K562 (cell line): ENCODE results near the gene CCDC92. TPM values are rescaled to one million over a fixed set of nuclear protein-coding genes. Genes with fewer than 3 reads are reported as not detected.

Experiments
- ATAC-seq: fragments of 200-7000 bp; cut with Tn5 transposase; 3 replicates; pipeline ENCODE4 v1.9.1; 2020; ENCODE audit warnings: moderate library complexity
- BruUV-seq: library from RNA; stranded (reverse); fragments of 400-500 nt; replicated peaks from 2 replicates; lab custom pipeline; 2021; lab: Mats Ljungman, UMichigan
- CTCF ChIA-PET: fragments of 300-600 bp; formaldehyde crosslinking; extraction: SDS; loops from one replicate; lab custom pipeline; 2021; ENCODE audit warnings: low intra/inter-chr PET ratio; lab: Yijun Ruan, JAX
- POLR2A ChIA-PET: fragments of 300-600, 350-650 bp; sonication (Branson Sonifier 250); formaldehyde crosslinking; extraction: SDS; loops from one replicate; lab custom pipeline; 2021; ENCODE audit warnings: antibody characterized with exemption, inconsistent platforms; lab: Yijun Ruan, JAX
- DNase-seq, 4 experiments: peaks; one replicate each; pipeline versions ENCODE4 v3.0.0 to v3.0.0-alpha.2; 2011 to 2018; ENCODE audit warnings: low spot score in 3 of 4, mixed read lengths in 3 of 4; ENCODE audit errors: extremely low read depth in 1 of 4
- FAIRE-seq: peaks from 2 replicates; lab custom pipeline; 2011; peaks lifted over from hg19 to GRCh38; lab: Jason Lieb, UNC
- H2AFZ ChIP-seq: 2 replicates; pipeline ENCODE4 v1.6.0; 2011; ENCODE audit warnings: low read depth, low read length, control low read depth, inconsistent platforms
- H3K27ac ChIP-seq: fragments of 200-600 bp; 3 replicates; pipeline ENCODE4 v1.8.0; 2011; ENCODE audit warnings: low read depth, mild to moderate bottlenecking, control low read depth, inconsistent platforms, low read length, moderate library complexity, mixed read lengths; ENCODE audit errors: extremely low read depth
- H3K27me3 ChIP-seq, 2 experiments: fragments of 300-600 bp in 1 of 2; 2 replicates in 1 of 2; 3 replicates in 1 of 2; pipeline versions ENCODE4 v1.6.0 to v1.8.0; 2011; ENCODE audit warnings: inconsistent platforms in 2 of 2, low read length in 2 of 2, mild to moderate bottlenecking in 1 of 2, mixed read lengths in 1 of 2, moderate library complexity in 1 of 2; ENCODE audit not compliant: control insufficient read depth in 2 of 2, insufficient read depth in 2 of 2
- H3K36me3 ChIP-seq: fragments of 300-600 bp; 3 replicates; pipeline ENCODE4 v1.8.0; 2011; ENCODE audit warnings: mild to moderate bottlenecking, low read length, inconsistent platforms; ENCODE audit not compliant: control insufficient read depth, insufficient read depth
- H3K4me1 ChIP-seq, 2 experiments: fragments of 200-600 bp in 1 of 2; replicated peaks in 1 of 2; 2 replicates in 1 of 2; 3 replicates in 1 of 2; pipeline versions ENCODE4 v1.5.1 to v1.8.0; 2011; ENCODE audit warnings: inconsistent platforms in 2 of 2, low read length in 2 of 2, mild to moderate bottlenecking in 1 of 2, mixed read lengths in 1 of 2, moderate library complexity in 1 of 2; ENCODE audit not compliant: control insufficient read depth in 2 of 2, insufficient read depth in 2 of 2
- H3K4me2 ChIP-seq: 2 replicates; pipeline ENCODE4 v1.6.1; 2011; ENCODE audit warnings: low read length, control low read depth, inconsistent platforms, mixed read lengths; ENCODE audit not compliant: insufficient read depth
- H3K4me3 ChIP-seq: fragments of 200-600 bp; sonication (generic), shearing (Covaris generic); 2 replicates; pipeline ENCODE4 v1.5.1; 2016; ENCODE audit warnings: control low read depth, inconsistent platforms
- H3K79me2 ChIP-seq: fragments of 200-600 bp; 3 replicates; pipeline ENCODE4 v1.8.0; 2011; ENCODE audit warnings: low read length, inconsistent platforms; ENCODE audit not compliant: control insufficient read depth, insufficient read depth
- H3K9ac ChIP-seq, 2 experiments: 2 replicates each; pipeline versions ENCODE4 v1.6.0 to v1.6.1; 2011; ENCODE audit warnings: low read depth in 2 of 2, low read length in 2 of 2, control low read depth in 1 of 2, inconsistent platforms in 1 of 2, mild to moderate bottlenecking in 1 of 2, mixed read lengths in 1 of 2; ENCODE audit not compliant: insufficient read depth in 1 of 2
- H3K9me1 ChIP-seq: one replicate; pipeline ENCODE4 v1.6.0; 2011; ENCODE audit warnings: inconsistent platforms, mild to moderate bottlenecking, low read length, moderate library complexity; ENCODE audit not compliant: control insufficient read depth, insufficient read depth
- H3K9me3 ChIP-seq: replicated peaks from 2 replicates; pipeline ENCODE4 v1.5.1; 2011; ENCODE audit warnings: low read depth, low read length, inconsistent platforms; ENCODE audit not compliant: control insufficient read depth, insufficient read depth
- H4K20me1 ChIP-seq: replicated peaks from 2 replicates; pipeline ENCODE4 v1.6.1; 2011; ENCODE audit warnings: low read length, inconsistent platforms, mixed read lengths; ENCODE audit not compliant: control insufficient read depth, insufficient read depth
- HDAC8 ChIP-seq: fragments of 450-650 bp; IDR thresholded peaks from 2 replicates; pipeline ENCODE4 v1.6.1; 2016; ENCODE audit warnings: mild to moderate bottlenecking, missing genetic modification characterization, moderate library complexity, missing compliant biosample characterization
- PHB2 ChIP-seq: fragments of 450-650 bp; IDR thresholded peaks from 2 replicates; pipeline ENCODE4 v1.6.1; 2017; ENCODE audit warnings: low read depth
- WGBS: fragments of 100-300 bp; shearing (Covaris generic); methylation state at CpG from one replicate; pipeline ENCODE4 v1.1.6; 2016; ENCODE audit warnings: low coverage, mixed read lengths; ENCODE audit not compliant: insufficient coverage; ENCODE audit errors: missing lambda C conversion rate; 5-methylcytosine and 5-hydroxymethylcytosine counted together
- in situ Hi-C: fragments of 300-500 bp; cut with MboI; formaldehyde crosslinking; loops from 4 replicates; pipeline ENCODE4 v1.15.0; 2018; ENCODE audit warnings: inconsistent platforms, mixed read lengths
- intact Hi-C: fragments of 100-400 bp; cut with micrococcal nuclease; formaldehyde crosslinking; loops from 2 replicates; pipeline ENCODE4 v1.14.2; 2022
- polyA plus RNA-seq, 8 experiments: library from polyadenylated mRNA; depleted of rRNA in 4 of 8; stranded (reverse) in 5 of 8; unstranded in 3 of 8; fragments of >200 nt; fragmentation: Nextera tagmentation in 2 of 8; fragmentation: Illumina TruSeq in 1 of 8; extraction: Ambion mirVana in 2 of 8; extraction: Trizol in 1 of 8; gene quantifications; 2 replicates each; pipeline versions ENCODE4 v1.2.1 to v1.2.3, GENCODE V29; 2011 to 2014; ENCODE audit warnings: inconsistent platforms in 1 of 8, missing spikeins in 1 of 8
- total RNA-seq, 7 experiments: library from RNA; depleted of rRNA in 6 of 7; stranded (reverse); fragments of >200 nt in 6 of 7; fragmentation: Illumina TruSeq in 2 of 7; extraction: Trizol in 2 of 7; gene quantifications; 2 replicates each; pipeline versions ENCODE4 v1.2.1 to v1.2.3, GENCODE V29; 2011 to 2021; ENCODE audit warnings: low replicate concordance in 1 of 7
- TF ChIP-seq, protein P1 (sequence below): sonication (generic); formaldehyde crosslinking; IDR thresholded peaks from 2 replicates; pipeline ENCODE4 v1.8.0; 2023; ENCODE audit warnings: missing genetic modification reagents, mild to moderate bottlenecking, borderline replicate concordance
- TF ChIP-seq, protein P2 (sequence below), 2 experiments: fragments of 450-650 bp in 1 of 2; sonication (generic) in 1 of 2; formaldehyde crosslinking in 1 of 2; IDR thresholded peaks; 2 replicates each; pipeline versions ENCODE4 v1.7.1 to v1.9.0; 2016 to 2022; ENCODE audit warnings: inconsistent platforms in 1 of 2, mild to moderate bottlenecking in 1 of 2, missing genetic modification reagents in 1 of 2

Gene CCDC92
- total and polyA plus RNA-seq, 9 of the 15 experiments (the other 6 are each of a cell fraction or from before 2014, with no cell fraction given), result 0.27 to 5.9 (median 2.1) TPM

DNA sequence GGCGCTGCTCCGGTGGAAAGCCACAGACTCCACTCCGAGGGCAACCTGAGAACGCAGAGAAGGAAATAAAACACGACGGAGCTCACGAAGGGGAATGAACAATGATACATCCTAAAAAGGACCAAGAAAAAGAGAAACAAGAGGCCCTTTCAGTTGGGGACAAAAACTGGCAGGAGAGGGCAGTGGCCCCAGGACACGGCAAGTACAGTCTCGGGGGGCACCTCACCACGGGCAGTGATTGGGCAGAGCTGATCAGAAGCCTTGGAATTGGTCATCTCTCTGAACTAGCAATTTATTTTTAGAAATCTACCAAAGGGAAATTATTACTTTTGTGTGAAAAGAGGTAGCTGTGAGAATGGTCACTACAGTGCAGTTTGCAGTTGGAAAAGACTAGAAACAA is 27.9 kb downstream of the CCDC92 start:
- H3K4me1 ChIP-seq, result peaks cover 5 to 13% of the 10 kb centered on the region in 2 experiments; a peak in 3 of 5 replicates
- H3K4me3 ChIP-seq, result no peak overlapping the region
- no peaks in the 10 kb centered on the region for H4K20me1 ChIP-seq
- ATAC-seq (no peak), FAIRE-seq (no peak), DNase-seq (no peak)
- no peaks in the 10 kb centered on the region for H3K9me1 ChIP-seq
- intact Hi-C loops, result no loop called here
- peaks cover 32 to 46% of the 10 kb centered on the region in 2 experiments; a peak in 4 of 5 replicates for H3K27me3 ChIP-seq
- no peaks in the 10 kb centered on the region for H3K79me2 ChIP-seq
- WGBS, result 25% methylated on average over 8 of the region's 10 CpGs
- ChIA-PET CTCF (no interaction called here), POLR2A (interaction anchor here (1.0 kb wide), 1 partner anchor 17 kb away, joined by 3 read pairs; no protein-coding TSS in a partner anchor)
- no peaks in the 10 kb centered on the region for H3K36me3 ChIP-seq
- no peak overlapping the region for H3K27ac ChIP-seq
- no peak overlapping the region for H2AFZ ChIP-seq
- H3K9me3 ChIP-seq, result no peaks in the 10 kb centered on the region; the same call in 1 of the 2 replicates
- no peak overlapping the region for H3K4me2 ChIP-seq
- no TSS peak for BruUV-seq
- in situ Hi-C loops, result no loop called here
- H3K9ac ChIP-seq, result no peak overlapping the region
- TF ChIP-seq, protein P1, sequence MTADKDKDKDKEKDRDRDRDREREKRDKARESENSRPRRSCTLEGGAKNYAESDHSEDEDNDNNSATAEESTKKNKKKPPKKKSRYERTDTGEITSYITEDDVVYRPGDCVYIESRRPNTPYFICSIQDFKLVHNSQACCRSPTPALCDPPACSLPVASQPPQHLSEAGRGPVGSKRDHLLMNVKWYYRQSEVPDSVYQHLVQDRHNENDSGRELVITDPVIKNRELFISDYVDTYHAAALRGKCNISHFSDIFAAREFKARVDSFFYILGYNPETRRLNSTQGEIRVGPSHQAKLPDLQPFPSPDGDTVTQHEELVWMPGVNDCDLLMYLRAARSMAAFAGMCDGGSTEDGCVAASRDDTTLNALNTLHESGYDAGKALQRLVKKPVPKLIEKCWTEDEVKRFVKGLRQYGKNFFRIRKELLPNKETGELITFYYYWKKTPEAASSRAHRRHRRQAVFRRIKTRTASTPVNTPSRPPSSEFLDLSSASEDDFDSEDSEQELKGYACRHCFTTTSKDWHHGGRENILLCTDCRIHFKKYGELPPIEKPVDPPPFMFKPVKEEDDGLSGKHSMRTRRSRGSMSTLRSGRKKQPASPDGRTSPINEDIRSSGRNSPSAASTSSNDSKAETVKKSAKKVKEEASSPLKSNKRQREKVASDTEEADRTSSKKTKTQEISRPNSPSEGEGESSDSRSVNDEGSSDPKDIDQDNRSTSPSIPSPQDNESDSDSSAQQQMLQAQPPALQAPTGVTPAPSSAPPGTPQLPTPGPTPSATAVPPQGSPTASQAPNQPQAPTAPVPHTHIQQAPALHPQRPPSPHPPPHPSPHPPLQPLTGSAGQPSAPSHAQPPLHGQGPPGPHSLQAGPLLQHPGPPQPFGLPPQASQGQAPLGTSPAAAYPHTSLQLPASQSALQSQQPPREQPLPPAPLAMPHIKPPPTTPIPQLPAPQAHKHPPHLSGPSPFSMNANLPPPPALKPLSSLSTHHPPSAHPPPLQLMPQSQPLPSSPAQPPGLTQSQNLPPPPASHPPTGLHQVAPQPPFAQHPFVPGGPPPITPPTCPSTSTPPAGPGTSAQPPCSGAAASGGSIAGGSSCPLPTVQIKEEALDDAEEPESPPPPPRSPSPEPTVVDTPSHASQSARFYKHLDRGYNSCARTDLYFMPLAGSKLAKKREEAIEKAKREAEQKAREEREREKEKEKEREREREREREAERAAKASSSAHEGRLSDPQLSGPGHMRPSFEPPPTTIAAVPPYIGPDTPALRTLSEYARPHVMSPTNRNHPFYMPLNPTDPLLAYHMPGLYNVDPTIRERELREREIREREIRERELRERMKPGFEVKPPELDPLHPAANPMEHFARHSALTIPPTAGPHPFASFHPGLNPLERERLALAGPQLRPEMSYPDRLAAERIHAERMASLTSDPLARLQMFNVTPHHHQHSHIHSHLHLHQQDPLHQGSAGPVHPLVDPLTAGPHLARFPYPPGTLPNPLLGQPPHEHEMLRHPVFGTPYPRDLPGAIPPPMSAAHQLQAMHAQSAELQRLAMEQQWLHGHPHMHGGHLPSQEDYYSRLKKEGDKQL (CRISPR knock-in tag), result no peak
- TF ChIP-seq PHB2, result no peak
- TF ChIP-seq, protein P2, sequence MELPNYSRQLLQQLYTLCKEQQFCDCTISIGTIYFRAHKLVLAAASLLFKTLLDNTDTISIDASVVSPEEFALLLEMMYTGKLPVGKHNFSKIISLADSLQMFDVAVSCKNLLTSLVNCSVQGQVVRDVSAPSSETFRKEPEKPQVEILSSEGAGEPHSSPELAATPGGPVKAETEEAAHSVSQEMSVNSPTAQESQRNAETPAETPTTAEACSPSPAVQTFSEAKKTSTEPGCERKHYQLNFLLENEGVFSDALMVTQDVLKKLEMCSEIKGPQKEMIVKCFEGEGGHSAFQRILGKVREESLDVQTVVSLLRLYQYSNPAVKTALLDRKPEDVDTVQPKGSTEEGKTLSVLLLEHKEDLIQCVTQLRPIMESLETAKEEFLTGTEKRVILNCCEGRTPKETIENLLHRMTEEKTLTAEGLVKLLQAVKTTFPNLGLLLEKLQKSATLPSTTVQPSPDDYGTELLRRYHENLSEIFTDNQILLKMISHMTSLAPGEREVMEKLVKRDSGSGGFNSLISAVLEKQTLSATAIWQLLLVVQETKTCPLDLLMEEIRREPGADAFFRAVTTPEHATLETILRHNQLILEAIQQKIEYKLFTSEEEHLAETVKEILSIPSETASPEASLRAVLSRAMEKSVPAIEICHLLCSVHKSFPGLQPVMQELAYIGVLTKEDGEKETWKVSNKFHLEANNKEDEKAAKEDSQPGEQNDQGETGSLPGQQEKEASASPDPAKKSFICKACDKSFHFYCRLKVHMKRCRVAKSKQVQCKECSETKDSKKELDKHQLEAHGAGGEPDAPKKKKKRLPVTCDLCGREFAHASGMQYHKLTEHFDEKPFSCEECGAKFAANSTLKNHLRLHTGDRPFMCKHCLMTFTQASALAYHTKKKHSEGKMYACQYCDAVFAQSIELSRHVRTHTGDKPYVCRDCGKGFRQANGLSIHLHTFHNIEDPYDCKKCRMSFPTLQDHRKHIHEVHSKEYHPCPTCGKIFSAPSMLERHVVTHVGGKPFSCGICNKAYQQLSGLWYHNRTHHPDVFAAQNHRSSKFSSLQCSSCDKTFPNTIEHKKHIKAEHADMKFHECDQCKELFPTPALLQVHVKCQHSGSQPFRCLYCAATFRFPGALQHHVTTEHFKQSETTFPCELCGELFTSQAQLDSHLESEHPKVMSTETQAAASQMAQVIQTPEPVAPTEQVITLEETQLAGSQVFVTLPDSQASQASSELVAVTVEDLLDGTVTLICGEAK (IDR thresholded peaks at IDR 0.05), result no peak
- TF ChIP-seq, protein P2 (CRISPR knock-in tag; IDR thresholded peaks at IDR 0.05), result no peak
- no peak for TF ChIP-seq HDAC8 (tag)
